ENCODE results near the gene PPM1F.
"Not testable (repeated sequence)": the region's sequence is repeated elsewhere in the genome, so short reads cannot be mapped to it uniquely, and the experiment has no call there.

PPM1F gene

DNA sequence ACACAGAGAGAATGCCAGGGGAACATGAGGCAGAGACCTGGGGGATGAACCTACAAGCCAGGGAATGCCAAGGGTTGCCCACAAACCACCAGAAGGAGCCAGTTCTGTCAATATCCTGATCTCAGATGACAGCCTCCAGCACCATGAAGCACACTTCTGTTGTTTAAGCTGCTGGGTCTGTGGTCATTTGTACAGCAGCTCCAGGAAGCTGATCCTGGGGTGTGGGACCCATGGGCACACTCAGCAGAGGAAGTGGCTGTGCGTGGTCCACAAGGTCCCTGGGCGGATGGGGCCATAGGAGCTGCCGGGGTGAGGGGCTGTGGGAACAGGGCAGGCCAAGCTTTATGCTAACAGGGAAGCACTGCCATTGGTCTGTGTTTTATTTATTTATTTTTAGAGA is 12.1 kb downstream of the PPM1F start:
- no peak for DNase-seq (ENCODE audit: low spot score)

GRCh38 chr22:21939935-21940334 is 12.7 kb downstream of the PPM1F start:
- DNase-seq (ENCODE audit: low spot score): not testable (repeated sequence)

DNA sequence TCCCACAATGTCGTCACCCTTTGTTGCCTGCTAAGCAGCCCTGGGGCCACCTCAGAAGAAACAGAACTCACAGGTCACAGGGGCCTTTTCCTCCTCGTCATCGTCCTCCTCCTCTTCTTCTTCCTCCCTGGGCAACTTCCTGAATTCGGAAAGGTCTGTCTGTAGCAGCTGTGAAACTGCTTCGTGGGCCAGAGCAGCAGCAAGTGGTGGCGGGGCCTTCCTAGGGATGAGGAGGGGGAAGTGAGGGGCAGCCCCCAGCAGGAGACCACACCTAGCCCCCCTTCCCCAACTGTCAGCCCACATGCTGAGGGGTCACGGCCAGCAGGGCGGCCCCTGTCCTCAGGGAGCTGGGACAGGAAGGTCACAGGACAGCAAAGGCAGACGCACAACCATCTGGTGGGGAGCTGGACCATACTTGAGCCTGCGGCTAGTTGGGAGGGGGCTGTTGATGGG is 13.2 kb downstream of the PPM1F start:
- DNase-seq (ENCODE audit: low spot score): no peak

- no peak for DNase-seq (ENCODE audit: low spot score)
These were observed 13.7 kb downstream of the PPM1F start for GRCh38 chr22:21938906-21939305.

- peak; percentile 89 for DNase-seq (ENCODE audit: low spot score)
These were observed 14.4 kb downstream of the PPM1F start for GRCh38 chr22:21938071-21938822.

GRCh38 chr22:21937821-21938070 is 14.9 kb downstream of the PPM1F start:
- DNase-seq (ENCODE audit: low spot score): no peak

- DNase-seq (ENCODE audit: low spot score): no peak
These were observed 15.4 kb downstream of the PPM1F start for GRCh38 chr22:21937041-21937820.

GRCh38 chr22:21936151-21936775 is 16.4 kb downstream of the PPM1F start:
- DNase-seq (ENCODE audit: low spot score): no peak

GRCh38 chr22:21933910-21934309 is 18.7 kb downstream of the PPM1F start:
- DNase-seq (ENCODE audit: low spot score): no peak

GRCh38 chr22:21933413-21933812 is 19.2 kb downstream of the PPM1F start:
- DNase-seq (ENCODE audit: low spot score): no peak

- DNase-seq (ENCODE audit: low spot score): no peak
These were observed 20.3 kb downstream of the PPM1F start for GRCh38 chr22:21932347-21932746.

GRCh38 chr22:21931056-21931455 is 21.6 kb downstream of the PPM1F start:
- DNase-seq (ENCODE audit: low spot score): no peak

DNA sequence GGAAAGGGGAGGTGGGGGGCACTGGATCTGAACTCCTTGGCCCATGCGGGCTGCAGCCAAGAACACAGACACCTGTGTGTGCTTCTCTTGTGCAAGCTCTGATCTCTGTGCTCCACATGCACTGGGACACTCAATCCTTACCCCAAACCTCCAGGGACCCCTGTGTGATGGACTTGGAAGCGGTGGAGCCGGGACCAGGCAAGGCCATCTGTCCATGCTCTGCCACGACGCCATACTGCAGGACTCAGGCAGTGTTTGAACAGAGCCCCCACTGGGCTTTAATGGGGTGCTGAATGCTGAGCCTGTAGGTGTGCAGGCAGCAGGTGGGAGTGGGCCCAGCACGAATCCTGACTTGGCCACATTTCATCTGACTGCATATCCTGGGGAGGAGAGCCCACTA is 23.4 kb downstream of the PPM1F start:
- no peak for DNase-seq (ENCODE audit: low spot score)

DNA sequence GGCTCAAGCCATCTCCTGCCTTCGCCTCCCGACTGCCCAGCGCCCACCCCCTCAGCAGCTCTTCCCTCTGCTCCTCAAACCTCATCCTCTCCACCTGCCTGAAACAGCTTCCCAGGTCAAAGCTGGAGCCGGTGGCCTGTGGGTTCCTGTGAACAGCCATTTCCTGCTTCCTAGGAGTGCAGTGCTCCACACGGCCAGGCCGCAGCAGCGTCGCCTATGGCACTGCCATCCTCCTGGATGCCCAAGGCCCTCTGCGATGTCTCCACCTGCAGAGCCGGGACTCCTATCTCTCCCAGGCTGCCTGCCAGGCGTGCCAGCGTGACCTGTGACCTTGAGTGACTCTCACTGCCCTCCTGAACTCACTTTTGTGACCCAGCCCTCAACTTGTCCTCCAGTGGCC is 24.6 kb downstream of the PPM1F start:
- DNase-seq (ENCODE audit: low spot score): no peak

- DNase-seq (ENCODE audit: low spot score): no peak
These were observed 25.3 kb downstream of the PPM1F start for GRCh38 chr22:21927174-21927823.

DNA sequence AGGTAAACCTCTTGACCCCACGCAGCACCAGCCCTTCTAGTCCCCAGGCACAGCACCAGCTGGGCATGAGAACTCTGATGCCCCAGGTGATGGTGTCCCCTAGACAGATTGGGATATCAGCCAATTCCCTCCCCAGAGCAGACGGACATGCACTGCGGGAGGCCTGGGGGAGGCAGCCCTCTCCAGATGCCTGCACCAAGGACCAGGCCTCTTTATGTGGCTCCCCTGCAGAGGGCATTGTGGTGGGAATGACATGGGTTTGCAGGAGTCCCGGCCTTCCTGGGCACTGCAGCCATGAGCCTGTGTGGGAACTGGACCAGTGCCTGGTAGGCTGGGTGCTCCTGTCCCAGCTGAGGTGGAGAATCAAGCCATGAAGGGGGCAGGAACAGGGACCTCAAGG is 25.9 kb downstream of the PPM1F start:
- DNase-seq (ENCODE audit: low spot score): no peak

- no peak for DNase-seq (ENCODE audit: low spot score)
These were observed 29.5 kb downstream of the PPM1F start for GRCh38 chr22:21923163-21923561.

- DNase-seq (ENCODE audit: low spot score): no peak
These were observed 30.1 kb downstream of the PPM1F start for GRCh38 chr22:21922370-21923162.

GRCh38 chr22:21921729-21922128 is 30.9 kb downstream of the PPM1F start:
- no peak for DNase-seq (ENCODE audit: low spot score)

DNA sequence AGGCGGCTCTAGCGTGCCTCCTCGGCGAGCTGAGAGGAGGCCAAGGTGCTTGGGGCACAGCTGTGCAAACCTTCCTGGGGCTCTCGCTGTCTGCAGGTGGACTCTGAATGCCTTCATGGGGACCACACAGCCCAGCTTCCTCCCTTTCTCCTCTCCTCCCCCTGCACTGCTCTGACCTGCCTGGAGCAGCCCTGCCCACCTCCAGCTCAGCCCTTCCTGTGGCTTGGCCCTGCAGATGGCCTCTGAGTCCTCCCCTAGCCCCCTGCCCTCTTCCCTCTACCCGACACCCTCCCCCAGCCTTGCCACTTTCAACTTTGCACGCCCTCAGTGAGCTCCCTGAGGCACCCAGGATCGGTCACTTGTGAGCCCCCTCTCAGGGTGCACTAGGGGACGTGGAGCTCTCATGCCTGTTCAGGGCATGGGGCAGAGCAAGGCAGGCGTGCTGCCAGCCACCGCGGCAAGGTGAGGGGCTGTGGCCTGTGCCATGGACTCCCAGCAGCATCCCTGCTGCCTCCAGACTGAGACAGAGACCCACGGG is 31.4 kb downstream of the PPM1F start:
- DNase-seq (ENCODE audit: low spot score): no peak

DNA sequence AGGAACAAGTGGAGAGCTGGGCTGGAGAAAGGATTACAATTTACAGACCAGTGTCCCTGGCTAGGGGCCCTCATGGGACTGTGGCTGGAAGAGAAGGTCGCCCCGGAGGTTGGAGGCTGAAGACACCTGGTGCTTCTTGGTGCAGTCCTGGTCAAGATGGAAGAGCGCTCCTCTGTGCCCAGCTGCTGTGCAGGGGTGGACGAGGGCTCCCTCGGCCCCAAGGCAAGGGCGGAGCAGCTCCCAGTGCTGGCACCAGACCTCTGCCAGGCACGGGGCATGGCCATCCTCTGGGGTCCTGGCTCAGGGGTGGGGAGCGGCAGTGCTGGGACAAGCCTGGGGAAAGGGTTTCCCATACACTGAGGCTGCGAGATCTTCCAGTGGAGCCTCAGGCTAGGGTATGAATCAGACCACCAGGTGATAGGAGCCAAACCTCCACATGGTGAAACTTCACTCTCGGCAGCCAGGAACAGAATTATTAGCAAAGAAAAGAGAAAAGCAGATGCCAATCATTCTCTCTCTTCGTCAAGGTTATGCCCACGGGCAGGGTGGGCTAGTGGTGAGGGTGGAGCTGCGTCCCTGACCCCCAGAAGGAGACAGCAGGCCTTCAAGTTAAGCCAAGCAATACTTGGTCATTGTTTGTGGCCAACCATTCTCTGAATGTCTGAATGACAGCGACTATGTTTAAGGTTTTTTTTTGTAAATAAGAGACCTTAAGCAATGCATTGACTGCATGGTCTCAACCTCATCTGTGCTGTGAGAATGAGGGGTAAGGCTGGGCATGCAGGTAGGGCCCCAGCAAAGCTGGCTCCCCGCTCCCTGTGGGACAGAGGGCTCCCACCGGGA is 32.1 kb downstream of the PPM1F start:
- DNase-seq (ENCODE audit: low spot score): no peak

All from CD4-positive, alpha-beta T cell treated with Interleukin-6 at 100 ng/mL for 8 hours (primary cell).